Smooth muscle cell (in vitro differentiated cells): ENCODE measurements around the gene ST6GALNAC2. TPM values are rescaled to one million over a fixed set of nuclear protein-coding genes. Genes with fewer than 3 reads are reported as not detected.
A peak's percentile ranks its signal among the peaks of the same experiment; 100 is the strongest.

Source experiments
- DNase-seq: peaks from one replicate; lab custom pipeline; 2025; ENCODE audit not compliant: unreplicated experiment; lab: John Stamatoyannopoulos, UW
- H2AFZ ChIP-seq: fragments of 200-600 bp; sonication (generic); 2 replicates; pipeline ENCODE4 v1.6.0; 2016; ENCODE audit warnings: antibody characterized with exemption, low read depth, mild to moderate bottlenecking
- H3F3A ChIP-seq: fragments of 200-600 bp; sonication (generic); 2 replicates; pipeline ENCODE4 v1.6.0; 2017; ENCODE audit warnings: antibody characterized with exemption, low read depth
- H3K27ac ChIP-seq: fragments of 200-600 bp; sonication (generic); 2 replicates; pipeline ENCODE4 v1.5.1; 2016; ENCODE audit warnings: low read depth, mild to moderate bottlenecking
- H3K27me3 ChIP-seq: fragments of 200-600 bp; sonication (generic); 2 replicates; pipeline ENCODE4 v1.6.1; 2016; ENCODE audit warnings: low read depth, mild to moderate bottlenecking
- H3K36me3 ChIP-seq: fragments of 200-600 bp; sonication (generic); 2 replicates; pipeline ENCODE4 v1.5.1; 2016; ENCODE audit warnings: low read depth
- H3K4me1 ChIP-seq: fragments of 200-600 bp; sonication (generic); 2 replicates; pipeline ENCODE4 v1.5.1; 2016; ENCODE audit warnings: low read depth
- H3K4me2 ChIP-seq: fragments of 200-600 bp; sonication (generic); 2 replicates; pipeline ENCODE4 v1.6.0; 2016; ENCODE audit warnings: mild to moderate bottlenecking
- H3K4me3 ChIP-seq: fragments of 200-600 bp; sonication (generic); 2 replicates; pipeline ENCODE4 v1.5.1; 2016; ENCODE audit warnings: mild to moderate bottlenecking
- H3K79me2 ChIP-seq: fragments of 200-600 bp; sonication (generic); 2 replicates; pipeline ENCODE4 v1.6.0; 2016; ENCODE audit warnings: low read depth, mild to moderate bottlenecking
- H3K9ac ChIP-seq: fragments of 200-600 bp; sonication (generic); 2 replicates; pipeline ENCODE4 v1.6.0; 2016; ENCODE audit warnings: low read depth
- H3K9me3 ChIP-seq: fragments of 200-600 bp; sonication (generic); replicated peaks from 2 replicates; pipeline ENCODE4 v1.5.1; 2016; ENCODE audit warnings: low read depth
- H4K20me1 ChIP-seq: fragments of 200-600 bp; sonication (generic); 2 replicates; pipeline ENCODE4 v1.6.0; 2016; ENCODE audit warnings: low read depth
- WGBS: methylation state at CpG from one replicate; pipeline ENCODE4 v1.1.7; 2016; ENCODE audit warnings: low lambda C conversion rate; 5-methylcytosine and 5-hydroxymethylcytosine counted together
- polyA plus RNA-seq: library from polyadenylated mRNA; unstranded; fragments of >200 nt; fragmentation: Nextera tagmentation; extraction: Ambion mirVana; gene quantifications from 2 replicates; pipeline ENCODE4 v1.2.1, GENCODE V29; 2016
- total RNA-seq: library from RNA; depleted of rRNA; stranded (reverse); fragments of >200 nt; gene quantifications from 2 replicates; pipeline ENCODE4 v1.2.3, GENCODE V29; 2014
- TF ChIP-seq, protein P1 (sequence below): fragments of 200-600 bp; sonication (generic); IDR thresholded peaks from 2 replicates; pipeline ENCODE4 v1.5.1; 2017; ENCODE audit warnings: borderline replicate concordance, mild to moderate bottlenecking, antibody characterized with exemption; ENCODE audit not compliant: insufficient read depth, poor library complexity, severe bottlenecking

Gene ST6GALNAC2
- total and polyA plus RNA-seq, 2 experiments from 2014 or later, result 1.2 to 6.9 TPM

DNA sequence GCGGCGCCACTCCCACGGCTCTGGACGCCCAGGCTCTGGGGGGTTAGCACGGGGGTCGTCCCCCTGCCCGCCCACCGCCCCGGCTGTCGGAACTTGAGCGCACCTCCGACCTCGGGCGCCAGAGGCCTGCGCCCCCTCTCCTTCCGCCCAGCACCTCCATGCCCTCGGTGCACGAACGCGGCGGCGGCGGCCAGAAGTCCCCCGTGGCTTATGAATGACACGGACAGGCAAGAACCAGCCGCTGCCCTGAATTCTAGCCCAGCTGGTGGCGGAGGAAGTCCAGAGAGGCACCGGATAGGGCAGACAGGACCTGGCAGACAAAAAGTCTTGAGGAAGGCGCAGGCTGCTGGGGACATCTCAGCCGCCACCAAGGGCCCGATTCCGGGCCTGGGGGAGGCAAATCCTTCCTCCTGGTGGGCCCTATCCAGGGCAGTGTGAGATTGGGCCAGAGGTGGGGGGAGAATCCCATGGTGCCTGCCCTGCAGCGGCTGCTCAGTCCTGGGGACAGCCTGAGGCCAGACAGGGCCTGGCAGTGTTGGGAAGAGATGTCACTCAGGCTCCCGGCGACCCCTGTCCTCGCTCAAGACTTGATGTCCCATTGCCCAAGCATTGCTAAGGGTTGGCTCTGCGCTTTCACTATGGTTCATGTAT, 47.3 kb downstream of the ST6GALNAC2 start:
- Histone ChIP-seq H3K79me2 (no peaks in the 10 kb centered on the region), H3K4me3 (peak overlapping the region; percentile 51), H3F3A (no peaks in the 10 kb centered on the region), H3K27ac (no peak overlapping the region), H3K4me2 (peak overlapping the region; percentile 95), H3K27me3 (no peaks in the 10 kb centered on the region), H3K9ac (no peak overlapping the region), H2AFZ (peak overlapping the region; percentile 84), H3K9me3 (no peaks in the 10 kb centered on the region), H4K20me1 (no peaks in the 10 kb centered on the region), H3K4me1 (peaks cover 21% of the 10 kb centered on the region), H3K36me3 (no peaks in the 10 kb centered on the region)
- TF ChIP-seq, protein P1, sequence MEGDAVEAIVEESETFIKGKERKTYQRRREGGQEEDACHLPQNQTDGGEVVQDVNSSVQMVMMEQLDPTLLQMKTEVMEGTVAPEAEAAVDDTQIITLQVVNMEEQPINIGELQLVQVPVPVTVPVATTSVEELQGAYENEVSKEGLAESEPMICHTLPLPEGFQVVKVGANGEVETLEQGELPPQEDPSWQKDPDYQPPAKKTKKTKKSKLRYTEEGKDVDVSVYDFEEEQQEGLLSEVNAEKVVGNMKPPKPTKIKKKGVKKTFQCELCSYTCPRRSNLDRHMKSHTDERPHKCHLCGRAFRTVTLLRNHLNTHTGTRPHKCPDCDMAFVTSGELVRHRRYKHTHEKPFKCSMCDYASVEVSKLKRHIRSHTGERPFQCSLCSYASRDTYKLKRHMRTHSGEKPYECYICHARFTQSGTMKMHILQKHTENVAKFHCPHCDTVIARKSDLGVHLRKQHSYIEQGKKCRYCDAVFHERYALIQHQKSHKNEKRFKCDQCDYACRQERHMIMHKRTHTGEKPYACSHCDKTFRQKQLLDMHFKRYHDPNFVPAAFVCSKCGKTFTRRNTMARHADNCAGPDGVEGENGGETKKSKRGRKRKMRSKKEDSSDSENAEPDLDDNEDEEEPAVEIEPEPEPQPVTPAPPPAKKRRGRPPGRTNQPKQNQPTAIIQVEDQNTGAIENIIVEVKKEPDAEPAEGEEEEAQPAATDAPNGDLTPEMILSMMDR, result no peak
- 27% methylated on average over 25 of the region's 37 CpGs for WGBS
- no peak for DNase-seq

DNA sequence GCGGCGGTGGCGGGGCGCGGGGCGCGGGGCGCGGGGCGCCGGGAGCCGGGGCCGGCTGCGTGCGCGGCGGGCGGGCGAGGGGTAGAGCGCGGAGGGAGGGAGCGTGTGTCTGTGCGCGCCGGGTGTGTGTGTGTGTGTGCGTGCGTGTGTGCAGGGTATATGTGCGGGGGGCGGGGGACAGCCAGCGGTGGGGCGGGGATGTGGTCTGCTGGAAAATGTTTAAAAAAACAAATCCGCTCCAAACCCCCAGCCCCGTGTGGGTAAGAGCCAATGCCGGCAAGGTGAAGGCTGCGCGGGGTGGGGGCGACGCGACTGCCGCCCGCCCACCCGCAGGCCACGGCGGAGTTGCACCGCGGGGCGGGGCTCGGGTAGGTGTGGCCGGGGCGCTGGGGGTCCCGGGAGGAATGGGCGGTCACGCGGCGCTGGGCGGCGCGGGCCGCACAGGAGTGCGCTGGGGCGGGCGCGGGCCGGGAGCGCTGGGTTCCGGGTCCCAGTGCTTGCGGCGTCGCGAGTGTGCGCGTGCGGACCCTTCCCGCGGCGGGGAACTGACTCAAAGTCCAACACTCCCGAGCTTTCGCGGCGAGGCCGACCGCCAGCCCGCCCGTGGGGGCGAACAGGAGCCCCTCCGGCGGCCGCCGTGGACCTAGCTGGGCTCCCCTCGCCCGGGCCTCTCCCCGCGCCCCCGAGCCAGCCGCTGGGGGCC, 47.9 kb downstream of the ST6GALNAC2 start, which contains the start of gene CYGB:
Gene CYGB (minus strand): TSS at position 132 of the 703 bp plus-strand sequence. CDS start 167 bp downstream, outside the sequence.
- peak within 1 kb of the TSS; percentile 51 for H3K4me3 ChIP-seq
- no peaks in the 10 kb centered on the region for H3K36me3 ChIP-seq
- no peaks in the 10 kb centered on the region for H4K20me1 ChIP-seq
- WGBS, result under 1% methylated on average over 47 of the region's 95 CpGs
- DNase-seq, result peak; percentile 53
- no peak within 1 kb of the TSS for H3K9ac ChIP-seq
- no peaks in the 10 kb centered on the region for H3K27me3 ChIP-seq
- H3K79me2 ChIP-seq, result no peaks in the 10 kb centered on the region
- peaks cover 21% of the 10 kb centered on the region for H3K4me1 ChIP-seq
- H3K27ac ChIP-seq, result no peak within 1 kb of the TSS
- no peaks in the 10 kb centered on the region for H3F3A ChIP-seq
- TF ChIP-seq, protein P1, result no peak
- no peaks in the 10 kb centered on the region for H3K9me3 ChIP-seq
- peak within 1 kb of the TSS; percentile 84 for H2AFZ ChIP-seq
- H3K4me2 ChIP-seq, result peak within 1 kb of the TSS; percentile 95

DNA sequence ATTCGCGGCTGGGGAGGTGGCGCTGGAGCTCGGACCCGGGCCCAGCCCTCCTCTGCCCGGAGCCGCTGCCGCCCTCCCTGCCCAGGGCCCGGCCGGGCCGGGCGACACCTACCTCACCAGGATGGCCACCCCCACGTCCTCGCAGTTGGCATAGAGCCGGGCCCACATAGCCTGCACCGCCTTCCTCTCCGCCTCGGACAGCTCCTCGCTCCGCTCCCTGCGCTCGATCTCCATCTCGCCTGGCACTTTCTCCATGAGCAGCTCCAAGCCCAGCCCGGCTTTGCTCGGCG, 48.4 kb downstream of the ST6GALNAC2 start:
- no peaks in the 10 kb centered on the region for H3K36me3 ChIP-seq
- no peak overlapping the region for H2AFZ ChIP-seq
- H3K4me3 ChIP-seq, result peak overlapping the region; percentile 51

More for the DNA sequence above, 48.4 kb downstream of the ST6GALNAC2 start:
- H3K4me2 ChIP-seq, result peak overlapping the region; percentile 95
- H3K9ac ChIP-seq, result no peak overlapping the region
- H3K27ac ChIP-seq, result no peak overlapping the region
- WGBS, result 9% methylated on average over 18 of the region's 26 CpGs
- TF ChIP-seq, protein P1, result no peak
- H4K20me1 ChIP-seq, result no peaks in the 10 kb centered on the region
- peaks cover 21% of the 10 kb centered on the region for H3K4me1 ChIP-seq
- H3K27me3 ChIP-seq, result no peaks in the 10 kb centered on the region
- no peak for DNase-seq
- H3K79me2 ChIP-seq, result no peaks in the 10 kb centered on the region
- no peaks in the 10 kb centered on the region for H3F3A ChIP-seq
- no peaks in the 10 kb centered on the region for H3K9me3 ChIP-seq
